NCI-H460 (cell line): ENCODE results near the gene KLHDC4. TPM values are rescaled to one million over a fixed set of nuclear protein-coding genes. Genes with fewer than 3 reads are reported as not detected.

Source experiments
- DNase-seq: peaks from one replicate; pipeline ENCODE4 v3.0.0-alpha.2; 2016; ENCODE audit warnings: low read depth; ENCODE audit errors: extremely low read depth
- total RNA-seq: library from RNA; depleted of rRNA; stranded (reverse); fragments of >200 nt; shearing (Covaris generic); gene quantifications from 2 replicates; pipeline ENCODE4 v1.2.3, GENCODE V29; 2014

The KLHDC4 gene
- total RNA-seq, 1 experiment from 2014 or later, result 15.1 TPM

GRCh38 chr16:87704754-87705353 lies 60.9 kb downstream of the KLHDC4 start:
- no peak for DNase-seq

GRCh38 chr16:87703835-87704375 lies 61.9 kb downstream of the KLHDC4 start:
- DNase-seq, result no peak

- no peak for DNase-seq
These were observed 62.7 kb downstream of the KLHDC4 start for GRCh38 chr16:87703071-87703470.

GRCh38 chr16:87702325-87702811 lies 63.4 kb downstream of the KLHDC4 start:
- no peak for DNase-seq

- no peak for DNase-seq
These were observed 64.3 kb downstream of the KLHDC4 start for GRCh38 chr16:87701505-87701921.

- no peak for DNase-seq
These were observed 64.7 kb downstream of the KLHDC4 start for GRCh38 chr16:87701078-87701460.

- no peak for DNase-seq
These were observed 65.2 kb downstream of the KLHDC4 start for GRCh38 chr16:87700406-87701077.

GRCh38 chr16:87698676-87699199 lies 67.0 kb downstream of the KLHDC4 start:
- no peak for DNase-seq

- DNase-seq, result no peak
These were observed 67.5 kb downstream of the KLHDC4 start for GRCh38 chr16:87698241-87698640.

- DNase-seq, result no peak
These were observed 68.0 kb downstream of the KLHDC4 start for GRCh38 chr16:87697792-87698191.

- no peak for DNase-seq
These were observed 68.5 kb downstream of the KLHDC4 start for GRCh38 chr16:87697256-87697655.

GRCh38 chr16:87696726-87697125 lies 69.1 kb downstream of the KLHDC4 start:
- no peak for DNase-seq

GRCh38 chr16:87695534-87695933 lies 70.3 kb downstream of the KLHDC4 start:
- no peak for DNase-seq

- no peak for DNase-seq
These were observed 71.2 kb downstream of the KLHDC4 start for GRCh38 chr16:87694441-87695125.

- no peak for DNase-seq
These were observed 72.0 kb downstream of the KLHDC4 start for GRCh38 chr16:87693827-87694226.

GRCh38 chr16:87692756-87693155 lies 73.0 kb downstream of the KLHDC4 start:
- no peak for DNase-seq

GRCh38 chr16:87692176-87692575 lies 73.6 kb downstream of the KLHDC4 start:
- DNase-seq, result no peak

- DNase-seq, result no peak
These were observed 74.1 kb downstream of the KLHDC4 start for GRCh38 chr16:87691686-87692079.

GRCh38 chr16:87690911-87691685 lies 74.7 kb downstream of the KLHDC4 start:
- DNase-seq, result no peak

GRCh38 chr16:87689956-87690465 lies 75.8 kb downstream of the KLHDC4 start:
- DNase-seq, result no peak
